ENCODE data around the gene ZNF850.

Gene ZNF850

GRCh38 chr19:36688058-36688457, 84.5 kb downstream of the ZNF850 start:
- DNase-seq (ENCODE audit: low spot score), result no peak

- peak; percentile 98 for DNase-seq (ENCODE audit: low spot score)
These were observed 85.2 kb downstream of the ZNF850 start, which contains the start of gene ZNF567 for GRCh38 chr19:36687214-36688056. ZNF567 (plus strand) TSS chr19:36687612; CDS start chr19:36694868, 7,256 bp downstream.

- peak; percentile 6 for DNase-seq (ENCODE audit: low spot score)
These were observed 86.0 kb downstream of the ZNF850 start for GRCh38 chr19:36686365-36687213.

- no peak for DNase-seq (ENCODE audit: low spot score)
These were observed 86.8 kb downstream of the ZNF850 start for GRCh38 chr19:36685835-36686234.

- DNase-seq (ENCODE audit: low spot score), result no peak
These were observed 93.2 kb downstream of the ZNF850 start for GRCh38 chr19:36679455-36679854.

GRCh38 chr19:36674201-36674600, 98.4 kb downstream of the ZNF850 start:
- DNase-seq (ENCODE audit: low spot score), result no peak

GRCh38 chr19:36672368-36672767, 100.2 kb downstream of the ZNF850 start:
- DNase-seq (ENCODE audit: low spot score), result no peak

GRCh38 chr19:36668646-36669045, 104.0 kb downstream of the ZNF850 start:
- DNase-seq (ENCODE audit: low spot score), result no peak

- no peak for DNase-seq (ENCODE audit: low spot score)
These were observed 106.8 kb downstream of the ZNF850 start for GRCh38 chr19:36665832-36666231.

All from germinal center (tissue), 1 donor.